ENCODE measurements around the gene ASTN1. TPM values are rescaled to one million over a fixed set of nuclear protein-coding genes. Genes with fewer than 3 reads are reported as not detected.

The ASTN1 gene
- total and polyA plus RNA-seq, 4 experiments from 2014 or later, result not detected

DNA sequence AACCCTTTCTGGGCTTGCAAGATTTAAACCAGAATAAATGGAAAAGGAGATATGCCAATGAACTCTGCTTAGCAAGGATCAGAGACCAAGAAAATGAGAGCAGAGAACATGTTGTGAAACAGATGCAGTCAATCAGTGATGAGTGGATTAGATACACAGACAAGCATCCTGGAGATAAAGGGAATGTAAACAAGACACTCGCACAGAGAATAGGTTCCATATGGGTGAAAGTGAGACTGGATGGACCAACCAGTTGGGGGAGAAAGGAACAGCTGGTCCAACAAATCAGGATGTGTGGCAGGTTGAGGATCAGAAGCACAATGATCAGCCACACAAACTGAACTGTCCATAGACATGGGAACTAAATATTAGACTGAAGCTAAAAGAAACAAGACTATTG, 338.2 kb downstream of the ASTN1 start:
- no peaks in the 10 kb centered on the region for H3K4me1 ChIP-seq (ENCODE audit: insufficient read depth, low read length)
- CTCF ChIA-PET (ENCODE audit: partially characterized antibody), result no interaction called here
- no peaks in the 10 kb centered on the region for H3K36me3 Mint-ChIP-seq
- H3K9me3 ChIP-seq (ENCODE audit: control insufficient read depth in 1 of 2, low read length in 2 of 2), result no peaks in the 10 kb centered on the region
- no peaks in the 10 kb centered on the region for H3K27me3 ChIP-seq (ENCODE audit: insufficient read depth, low read length)
- H3K36me3 ChIP-seq (ENCODE audit: insufficient read depth, low read length), result no peaks in the 10 kb centered on the region
- POLR2A ChIA-PET (ENCODE audit: partially characterized antibody), result no interaction called here
- intact Hi-C loops (cut with micrococcal nuclease), result no loop called here
- no peak overlapping the region for H3K27ac ChIP-seq (ENCODE audit: low read depth, low read length)
- no peak for DNase-seq
- H3K4me3 ChIP-seq (ENCODE audit: low read length in 2 of 2), result no peak overlapping the region
- H3K27me3 Mint-ChIP-seq, result no peaks in the 10 kb centered on the region
- no peaks in the 10 kb centered on the region for H3K4me1 Mint-ChIP-seq
- H3K27ac Mint-ChIP-seq, result no peak overlapping the region
- peaks cover 0 to 5% (median under 1%) of the 10 kb centered on the region in 8 donors for H3K9me3 Mint-ChIP-seq
- H3K4me3 Mint-ChIP-seq, result no peak overlapping the region

GRCh38 chr1:176820391-176821031, 344.0 kb downstream of the ASTN1 start:
- no peak overlapping the region for H3K4me3 ChIP-seq (ENCODE audit: low read length in 2 of 2)
- no peak for DNase-seq
- Mint-ChIP-seq H3K4me3 (no peak overlapping the region), H3K27ac (no peak overlapping the region), H3K9me3 (peaks cover 0 to 3% (median under 1%) of the 10 kb centered on the region in 8 donors), H3K27me3 (no peaks in the 10 kb centered on the region), H3K36me3 (no peaks in the 10 kb centered on the region), H3K4me1 (no peaks in the 10 kb centered on the region)
- no peaks in the 10 kb centered on the region for H3K27me3 ChIP-seq (ENCODE audit: insufficient read depth, low read length)
- CTCF ChIA-PET (ENCODE audit: partially characterized antibody), result no interaction called here
- POLR2A ChIA-PET (ENCODE audit: partially characterized antibody), result no interaction called here
- H3K27ac ChIP-seq (ENCODE audit: low read depth, low read length), result no peak overlapping the region
- intact Hi-C loops (cut with micrococcal nuclease), result no loop called here
- H3K4me1 ChIP-seq (ENCODE audit: insufficient read depth, low read length), result no peaks in the 10 kb centered on the region
- no peaks in the 10 kb centered on the region for H3K9me3 ChIP-seq (ENCODE audit: control insufficient read depth in 1 of 2, low read length in 2 of 2)
- H3K36me3 ChIP-seq (ENCODE audit: insufficient read depth, low read length), result no peaks in the 10 kb centered on the region

GRCh38 chr1:176816232-176816631, 348.3 kb downstream of the ASTN1 start:
- ChIA-PET CTCF (ENCODE audit: partially characterized antibody) (no interaction called here), POLR2A (ENCODE audit: partially characterized antibody) (no interaction called here)
- Mint-ChIP-seq H3K36me3 (no peaks in the 10 kb centered on the region), H3K4me1 (no peaks in the 10 kb centered on the region), H3K27me3 (peaks cover 0 to 2% of the 10 kb centered on the region in 2 donors), H3K9me3 (peaks cover 0 to 7% (median 0%) of the 10 kb centered on the region in 8 donors), H3K4me3 (no peak overlapping the region), H3K27ac (peak overlapping the region in 1 of 7 donors; percentile 16)
- Histone ChIP-seq H3K27me3 (ENCODE audit: insufficient read depth, low read length) (no peaks in the 10 kb centered on the region), H3K4me1 (ENCODE audit: insufficient read depth, low read length) (no peaks in the 10 kb centered on the region), H3K36me3 (ENCODE audit: insufficient read depth, low read length) (no peaks in the 10 kb centered on the region), H3K27ac (ENCODE audit: low read depth, low read length) (no peak overlapping the region), H3K9me3 (ENCODE audit: control insufficient read depth in 1 of 2, low read length in 2 of 2) (no peaks in the 10 kb centered on the region), H3K4me3 (ENCODE audit: low read length in 2 of 2) (no peak overlapping the region)
- DNase-seq, result no peak
- intact Hi-C loops (cut with micrococcal nuclease), result no loop called here

GRCh38 chr1:176815621-176816020, 348.9 kb downstream of the ASTN1 start:
- CTCF ChIA-PET (ENCODE audit: partially characterized antibody), result no interaction called here
- no peaks in the 10 kb centered on the region for H3K4me1 Mint-ChIP-seq

GRCh38 chr1:176811511-176812288, 352.8 kb downstream of the ASTN1 start:
- H3K9me3 ChIP-seq (ENCODE audit: control insufficient read depth in 1 of 2, low read length in 2 of 2), result no peaks in the 10 kb centered on the region
- Mint-ChIP-seq H3K9me3 (peaks cover 0 to 7% (median 0%) of the 10 kb centered on the region in 8 donors), H3K36me3 (no peaks in the 10 kb centered on the region), H3K27me3 (peaks cover 0 to 2% of the 10 kb centered on the region in 2 donors), H3K27ac (no peak overlapping the region), H3K4me3 (no peak overlapping the region), H3K4me1 (no peaks in the 10 kb centered on the region)
- H3K27me3 ChIP-seq (ENCODE audit: insufficient read depth, low read length), result no peaks in the 10 kb centered on the region
- H3K4me1 ChIP-seq (ENCODE audit: insufficient read depth, low read length), result no peaks in the 10 kb centered on the region
- H3K4me3 ChIP-seq (ENCODE audit: low read length in 2 of 2), result no peak overlapping the region
- DNase-seq, result no peak
- H3K36me3 ChIP-seq (ENCODE audit: insufficient read depth, low read length), result no peaks in the 10 kb centered on the region
- POLR2A ChIA-PET (ENCODE audit: partially characterized antibody), result no interaction called here
- no peak overlapping the region for H3K27ac ChIP-seq (ENCODE audit: low read depth, low read length)
- intact Hi-C loops (cut with micrococcal nuclease), result no loop called here
- CTCF ChIA-PET (ENCODE audit: partially characterized antibody), result no interaction called here

More at GRCh38 chr1:176815621-176816020, 348.9 kb downstream of the ASTN1 start:
- POLR2A ChIA-PET (ENCODE audit: partially characterized antibody), result no interaction called here
- no peak for DNase-seq
- H3K27me3 ChIP-seq (ENCODE audit: insufficient read depth, low read length), result no peaks in the 10 kb centered on the region
- H3K4me3 ChIP-seq (ENCODE audit: low read length in 2 of 2), result no peak overlapping the region
- Mint-ChIP-seq H3K27ac (no peak overlapping the region), H3K36me3 (no peaks in the 10 kb centered on the region), H3K27me3 (peaks cover 0 to 2% of the 10 kb centered on the region in 2 donors), H3K9me3 (peaks cover 0 to 7% (median 0%) of the 10 kb centered on the region in 8 donors), H3K4me3 (no peak overlapping the region)
- H3K4me1 ChIP-seq (ENCODE audit: insufficient read depth, low read length), result no peaks in the 10 kb centered on the region
- no peak overlapping the region for H3K27ac ChIP-seq (ENCODE audit: low read depth, low read length)
- intact Hi-C loops (cut with micrococcal nuclease), result no loop called here
- no peaks in the 10 kb centered on the region for H3K9me3 ChIP-seq (ENCODE audit: control insufficient read depth in 1 of 2, low read length in 2 of 2)
- no peaks in the 10 kb centered on the region for H3K36me3 ChIP-seq (ENCODE audit: insufficient read depth, low read length)

DNA sequence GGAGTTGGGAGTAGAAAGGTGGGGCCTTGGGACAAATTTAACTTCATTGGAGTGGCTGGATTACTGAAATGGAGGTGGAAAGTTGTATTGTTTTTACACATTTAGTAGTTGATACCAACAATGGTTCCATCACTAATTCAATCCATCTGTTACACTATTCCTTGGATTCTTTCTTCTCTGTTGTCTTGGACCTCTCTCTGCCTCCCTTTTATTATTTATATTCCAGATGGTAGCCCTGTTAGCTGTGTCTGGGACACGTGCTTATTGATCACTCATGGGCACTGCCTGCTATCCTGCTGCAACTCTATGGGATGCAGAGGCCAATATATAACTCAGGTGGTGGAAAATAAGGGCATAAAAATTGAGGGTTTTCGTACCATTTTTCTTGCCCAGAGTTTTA, 355.2 kb downstream of the ASTN1 start:
- H3K4me1 ChIP-seq (ENCODE audit: insufficient read depth, low read length), result no peaks in the 10 kb centered on the region
- intact Hi-C loops (cut with micrococcal nuclease), result no loop called here
- Mint-ChIP-seq H3K9me3 (peaks cover 0 to 2% (median 0%) of the 10 kb centered on the region in 8 donors), H3K27me3 (no peaks in the 10 kb centered on the region), H3K27ac (no peak overlapping the region), H3K4me3 (no peak overlapping the region), H3K4me1 (no peaks in the 10 kb centered on the region), H3K36me3 (no peaks in the 10 kb centered on the region)
- no peaks in the 10 kb centered on the region for H3K27me3 ChIP-seq (ENCODE audit: insufficient read depth, low read length)
- ChIA-PET POLR2A (ENCODE audit: partially characterized antibody) (no interaction called here), CTCF (ENCODE audit: partially characterized antibody) (no interaction called here)
- no peaks in the 10 kb centered on the region for H3K9me3 ChIP-seq (ENCODE audit: control insufficient read depth in 1 of 2, low read length in 2 of 2)
- no peak for DNase-seq
- no peak overlapping the region for H3K4me3 ChIP-seq (ENCODE audit: low read length in 2 of 2)
- H3K36me3 ChIP-seq (ENCODE audit: insufficient read depth, low read length), result no peaks in the 10 kb centered on the region
- H3K27ac ChIP-seq (ENCODE audit: low read depth, low read length), result no peak overlapping the region

All from CD4-positive, alpha-beta memory T cell (primary cell).